ENCODE results near the gene CDKN3.
"Not testable (repeated sequence)": the region's sequence is repeated elsewhere in the genome, so short reads cannot be mapped to it uniquely, and the experiment has no call there.

Gene CDKN3

DNA sequence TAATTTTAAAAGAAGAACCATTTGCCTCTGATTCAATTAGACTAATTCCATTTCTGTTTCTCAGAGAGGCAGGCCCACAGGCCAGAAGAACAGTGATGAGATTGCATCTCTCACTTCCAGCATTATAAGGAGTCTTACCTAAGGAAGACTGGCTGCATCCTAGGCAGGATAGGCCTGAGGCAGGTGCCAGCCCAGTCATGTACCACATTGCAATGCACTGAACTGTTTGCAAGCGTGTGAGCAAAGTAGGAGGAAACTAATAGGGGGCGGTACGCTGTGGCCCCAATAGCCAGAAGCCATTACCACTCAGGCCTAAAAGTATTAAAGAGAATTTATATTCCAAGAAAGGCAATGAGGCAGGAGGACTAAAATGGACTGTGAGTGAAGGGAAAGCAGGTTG is 56.4 kb downstream of the CDKN3 start:
- POLR2A ChIA-PET, result no interaction called here
- CTCF ChIA-PET, result no interaction called here

GRCh38 chr14:54453990-54454389 is 57.2 kb downstream of the CDKN3 start:
- POLR2A ChIA-PET; DNase-seq (ENCODE audit: low read depth, low spot score); H3K4me3 ChIP-seq (ENCODE audit: low read depth, low read length): not testable (repeated sequence)
- CTCF ChIA-PET, result interaction anchor here (1.0 kb wide), 2 partner anchors 9 to 12 kb away, joined by 3 to 6 read pairs; no protein-coding TSS in a partner anchor

More for the DNA sequence above, 56.4 kb downstream of the CDKN3 start:
- H3K4me3 ChIP-seq (ENCODE audit: low read depth, low read length), result no peak overlapping the region
- TF ChIP-seq, protein P1, sequence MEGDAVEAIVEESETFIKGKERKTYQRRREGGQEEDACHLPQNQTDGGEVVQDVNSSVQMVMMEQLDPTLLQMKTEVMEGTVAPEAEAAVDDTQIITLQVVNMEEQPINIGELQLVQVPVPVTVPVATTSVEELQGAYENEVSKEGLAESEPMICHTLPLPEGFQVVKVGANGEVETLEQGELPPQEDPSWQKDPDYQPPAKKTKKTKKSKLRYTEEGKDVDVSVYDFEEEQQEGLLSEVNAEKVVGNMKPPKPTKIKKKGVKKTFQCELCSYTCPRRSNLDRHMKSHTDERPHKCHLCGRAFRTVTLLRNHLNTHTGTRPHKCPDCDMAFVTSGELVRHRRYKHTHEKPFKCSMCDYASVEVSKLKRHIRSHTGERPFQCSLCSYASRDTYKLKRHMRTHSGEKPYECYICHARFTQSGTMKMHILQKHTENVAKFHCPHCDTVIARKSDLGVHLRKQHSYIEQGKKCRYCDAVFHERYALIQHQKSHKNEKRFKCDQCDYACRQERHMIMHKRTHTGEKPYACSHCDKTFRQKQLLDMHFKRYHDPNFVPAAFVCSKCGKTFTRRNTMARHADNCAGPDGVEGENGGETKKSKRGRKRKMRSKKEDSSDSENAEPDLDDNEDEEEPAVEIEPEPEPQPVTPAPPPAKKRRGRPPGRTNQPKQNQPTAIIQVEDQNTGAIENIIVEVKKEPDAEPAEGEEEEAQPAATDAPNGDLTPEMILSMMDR (IDR thresholded peaks at IDR 0.05; ENCODE audit: insufficient read depth, low read length, missing control alignments), result no peak
- DNase-seq (ENCODE audit: low read depth, low spot score), result no peak

GRCh38 chr14:54455363-54455762 is 58.6 kb downstream of the CDKN3 start:
- ChIA-PET CTCF (interaction anchor here (1.1 to 1.2 kb wide), 2 partner anchors 10 to 14 kb away, joined by 3 to 4 read pairs; no protein-coding TSS in a partner anchor), POLR2A (no interaction called here)
- no peak overlapping the region for H3K4me3 ChIP-seq (ENCODE audit: low read depth, low read length)
- no peak for DNase-seq (ENCODE audit: low read depth, low spot score)
- TF ChIP-seq, protein P1 (IDR thresholded peaks at IDR 0.05; ENCODE audit: insufficient read depth, low read length, missing control alignments), result no peak

DNA sequence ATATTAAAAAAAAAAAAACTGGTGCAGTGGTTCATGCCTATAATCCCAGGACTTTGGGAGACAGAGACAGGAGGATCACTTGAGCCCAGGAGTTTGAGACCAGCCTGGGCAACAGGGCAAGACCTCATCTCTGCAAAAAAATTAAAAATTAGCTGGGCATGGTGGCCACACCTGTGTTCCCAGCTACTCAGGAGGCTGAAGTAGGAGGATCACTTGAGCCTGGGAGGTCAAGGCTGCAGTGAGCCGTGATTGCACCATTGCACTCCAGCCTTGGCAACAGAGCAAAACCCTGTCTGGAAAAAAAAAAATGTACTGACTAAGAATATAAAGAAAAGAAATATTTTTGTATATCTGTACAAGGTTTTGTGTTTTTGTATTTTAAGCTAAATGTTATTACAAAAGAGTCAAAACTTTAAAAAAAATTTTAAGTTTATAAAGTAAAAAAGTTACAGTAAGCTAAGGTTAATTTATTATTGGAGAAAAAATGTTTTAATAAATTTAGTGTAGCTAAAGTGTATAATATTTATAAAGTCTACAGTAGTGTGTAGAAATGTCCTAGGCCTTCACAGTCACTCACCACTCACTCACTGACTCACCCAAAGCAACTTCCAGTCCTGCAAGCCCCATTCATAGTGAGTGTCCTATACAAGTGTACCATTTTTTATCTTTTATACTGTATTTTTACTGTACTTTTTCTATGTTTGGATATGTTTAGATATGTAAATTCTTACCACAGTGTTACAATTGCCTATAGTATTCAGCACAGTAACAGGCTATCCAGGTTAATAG is 60.2 kb downstream of the CDKN3 start:
- POLR2A ChIA-PET, result interaction anchor here (0.7 kb wide), 1 partner anchor 23 kb away, joined by 3 read pairs; no protein-coding TSS in a partner anchor
- not testable (repeated sequence) for H3K4me3 ChIP-seq (ENCODE audit: low read depth, low read length); DNase-seq (ENCODE audit: low read depth, low spot score)
- CTCF ChIA-PET, result interaction anchor here (1.2 kb wide), 1 partner anchor 15 kb away, joined by 4 read pairs; no protein-coding TSS in a partner anchor

DNA sequence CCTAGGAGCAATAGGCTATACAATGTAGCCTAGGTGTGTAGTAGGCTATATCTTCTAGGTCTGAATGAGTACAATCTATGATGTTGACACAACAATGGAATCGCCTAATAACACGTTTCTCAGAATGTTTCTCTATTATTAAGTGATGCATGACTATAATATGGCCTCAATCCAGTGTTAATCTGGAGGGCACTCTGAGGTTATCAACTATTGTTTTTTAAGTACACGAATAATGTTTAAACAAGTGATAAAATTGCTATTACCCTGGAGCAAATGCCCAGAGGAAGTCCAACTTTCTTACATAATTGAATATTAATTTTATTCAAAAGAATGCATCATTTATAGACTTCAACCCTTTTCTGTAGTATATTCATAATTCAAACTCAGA is 60.8 kb downstream of the CDKN3 start:
- DNase-seq (ENCODE audit: low read depth, low spot score), result no peak
- CTCF ChIA-PET, result no interaction called here
- POLR2A ChIA-PET, result interaction anchor here (0.7 kb wide), 1 partner anchor 22 kb away, joined by 3 read pairs; no protein-coding TSS in a partner anchor
- TF ChIP-seq, protein P1 (IDR thresholded peaks at IDR 0.05; ENCODE audit: insufficient read depth, low read length, missing control alignments), result no peak
- no peak overlapping the region for H3K4me3 ChIP-seq (ENCODE audit: low read depth, low read length)

DNA sequence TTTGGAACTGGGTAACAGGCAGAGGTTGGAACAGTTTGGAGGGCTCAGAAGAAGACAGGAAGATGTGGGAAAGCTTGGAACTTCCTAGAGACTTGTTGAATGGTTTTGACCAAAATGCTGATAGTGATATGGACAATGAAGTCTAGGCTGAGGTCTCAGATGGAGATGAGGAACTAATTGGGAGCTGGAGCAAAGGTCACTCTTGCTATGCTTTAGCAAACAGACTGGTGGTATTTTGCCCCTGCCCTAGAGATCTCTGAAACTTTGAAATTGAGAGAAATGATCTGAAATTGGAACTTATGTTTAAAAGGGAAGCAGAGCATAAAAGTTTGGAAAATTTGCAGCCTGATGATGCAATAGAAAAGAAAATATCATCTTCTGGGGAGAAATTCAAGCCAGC is 61.7 kb downstream of the CDKN3 start:
- CTCF ChIA-PET, result interaction anchor here (1.1 to 1.2 kb wide), 2 partner anchors 9 to 38 kb away, joined by 3 to 4 read pairs; no protein-coding TSS in a partner anchor
- POLR2A ChIA-PET; H3K4me3 ChIP-seq (ENCODE audit: low read depth, low read length); DNase-seq (ENCODE audit: low read depth, low spot score): not testable (repeated sequence)

- TF ChIP-seq, protein P1 (IDR thresholded peaks at IDR 0.05; ENCODE audit: insufficient read depth, low read length, missing control alignments), result no peak
- DNase-seq (ENCODE audit: low read depth, low spot score), result no peak
- no peak overlapping the region for H3K4me3 ChIP-seq (ENCODE audit: low read depth, low read length)
- CTCF ChIA-PET, result interaction anchor here (1.0 to 1.2 kb wide), 3 partner anchors 10 to 39 kb away, joined by 3 to 4 read pairs (median 3); no protein-coding TSS in a partner anchor
- POLR2A ChIA-PET, result no interaction called here
Observed at GRCh38 chr14:54459106-54459505, 62.3 kb downstream of the CDKN3 start.

Data from AG04449 (cell line).